ENCODE results near the gene RTN4RL1.

RTN4RL1 gene

DNA sequence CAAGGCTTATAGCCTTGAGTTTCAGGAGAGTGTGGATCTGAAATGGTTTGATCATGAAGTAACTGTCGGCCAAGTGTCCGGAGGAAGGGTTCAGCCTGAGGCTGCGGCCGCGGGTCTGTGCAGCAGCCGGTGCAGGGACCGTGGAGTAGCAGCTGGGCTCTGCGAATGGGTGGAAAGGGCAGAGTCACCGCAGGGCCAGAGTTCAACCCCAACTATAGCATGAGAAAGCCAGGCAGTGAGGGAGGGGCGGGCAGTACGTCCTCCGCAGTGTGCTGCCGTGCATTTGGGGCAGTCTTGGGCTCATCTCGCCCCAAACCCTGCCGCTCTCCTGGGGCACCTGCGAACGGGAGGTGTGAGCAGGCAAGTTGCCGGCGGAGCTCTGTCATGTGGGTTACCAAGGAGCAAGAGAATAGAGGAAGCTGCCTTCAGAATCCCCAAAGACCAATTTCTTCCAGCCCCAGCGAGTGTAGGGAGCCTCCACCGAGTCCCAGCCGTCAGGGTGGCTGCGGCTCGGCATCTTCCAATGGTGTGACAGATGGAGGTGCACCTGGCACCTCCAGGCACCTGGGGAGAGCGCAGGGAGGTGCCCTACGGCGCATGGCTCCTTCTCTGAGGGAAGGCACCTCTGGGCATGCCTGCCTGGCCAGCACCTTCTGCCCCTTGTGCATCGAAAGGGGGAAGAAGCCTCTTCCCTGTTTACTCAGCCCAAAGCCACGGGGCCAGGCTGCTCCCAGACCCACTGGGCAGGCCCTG lies 108.0 kb downstream of the RTN4RL1 start:
- no peak for DNase-seq (ENCODE audit: extremely low read depth, low read depth)
- no peak overlapping the region for H3K4me3 ChIP-seq (replicated peaks; ENCODE audit: low read depth, low read length)
- TF ChIP-seq, protein P1, sequence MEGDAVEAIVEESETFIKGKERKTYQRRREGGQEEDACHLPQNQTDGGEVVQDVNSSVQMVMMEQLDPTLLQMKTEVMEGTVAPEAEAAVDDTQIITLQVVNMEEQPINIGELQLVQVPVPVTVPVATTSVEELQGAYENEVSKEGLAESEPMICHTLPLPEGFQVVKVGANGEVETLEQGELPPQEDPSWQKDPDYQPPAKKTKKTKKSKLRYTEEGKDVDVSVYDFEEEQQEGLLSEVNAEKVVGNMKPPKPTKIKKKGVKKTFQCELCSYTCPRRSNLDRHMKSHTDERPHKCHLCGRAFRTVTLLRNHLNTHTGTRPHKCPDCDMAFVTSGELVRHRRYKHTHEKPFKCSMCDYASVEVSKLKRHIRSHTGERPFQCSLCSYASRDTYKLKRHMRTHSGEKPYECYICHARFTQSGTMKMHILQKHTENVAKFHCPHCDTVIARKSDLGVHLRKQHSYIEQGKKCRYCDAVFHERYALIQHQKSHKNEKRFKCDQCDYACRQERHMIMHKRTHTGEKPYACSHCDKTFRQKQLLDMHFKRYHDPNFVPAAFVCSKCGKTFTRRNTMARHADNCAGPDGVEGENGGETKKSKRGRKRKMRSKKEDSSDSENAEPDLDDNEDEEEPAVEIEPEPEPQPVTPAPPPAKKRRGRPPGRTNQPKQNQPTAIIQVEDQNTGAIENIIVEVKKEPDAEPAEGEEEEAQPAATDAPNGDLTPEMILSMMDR (IDR thresholded peaks at IDR 0.05; ENCODE audit: low read depth, low read length, missing control alignments), result no peak

DNA sequence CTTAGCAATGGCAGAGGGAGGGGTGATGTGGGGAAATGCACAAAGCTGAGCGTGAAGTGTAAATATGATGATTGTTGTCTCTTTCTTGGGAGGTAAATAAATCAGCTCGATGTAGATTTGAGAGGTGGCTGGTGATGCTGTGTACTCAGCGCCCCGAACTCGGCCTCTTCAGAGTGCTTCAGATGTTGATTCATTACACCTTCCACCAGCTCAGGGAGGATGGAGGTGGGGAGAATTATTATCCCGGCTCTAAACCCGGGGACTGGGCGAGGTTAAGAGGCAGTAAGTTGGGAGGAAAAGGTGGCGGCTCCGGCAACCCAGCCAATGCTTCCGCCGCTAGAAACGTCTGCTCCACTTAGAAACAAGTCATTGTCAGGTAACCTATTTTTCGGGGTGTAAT lies 108.8 kb downstream of the RTN4RL1 start:
- no peak overlapping the region for H3K4me3 ChIP-seq (replicated peaks; ENCODE audit: low read depth, low read length)
- no peak for DNase-seq (ENCODE audit: extremely low read depth, low read depth)
- TF ChIP-seq, protein P1 (IDR thresholded peaks at IDR 0.05; ENCODE audit: low read depth, low read length, missing control alignments), result no peak

- no peak for DNase-seq (ENCODE audit: extremely low read depth, low read depth)
- H3K4me3 ChIP-seq (replicated peaks; ENCODE audit: low read depth, low read length), result no peak overlapping the region
- TF ChIP-seq, protein P1 (IDR thresholded peaks at IDR 0.05; ENCODE audit: low read depth, low read length, missing control alignments), result no peak
Observed at GRCh38 chr17:1915889-1916288, 109.2 kb downstream of the RTN4RL1 start.

DNA sequence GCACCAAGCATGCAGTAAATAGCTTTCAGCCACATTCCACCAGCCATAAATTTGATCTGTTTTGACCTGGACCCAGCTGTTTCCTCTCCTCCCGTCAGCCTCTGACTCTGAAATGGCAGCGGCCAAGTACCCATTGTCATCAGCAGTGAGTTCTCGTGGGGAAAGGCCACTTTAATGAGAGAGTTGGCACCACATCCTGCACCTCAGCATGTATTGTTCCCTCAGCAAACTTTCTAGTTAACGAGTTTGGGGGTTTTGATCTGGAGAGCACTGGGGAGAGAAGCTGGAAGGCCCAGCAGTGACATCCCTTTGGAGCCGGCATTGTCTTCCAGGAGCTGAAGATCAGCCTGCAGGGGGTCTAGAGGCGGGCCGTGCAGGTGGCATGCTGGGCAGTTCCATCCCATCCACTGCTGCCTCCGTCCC lies 110.5 kb downstream of the RTN4RL1 start:
- DNase-seq (ENCODE audit: extremely low read depth, low read depth), result no peak
- TF ChIP-seq, protein P1 (IDR thresholded peaks at IDR 0.05; ENCODE audit: low read depth, low read length, missing control alignments), result no peak
- H3K4me3 ChIP-seq (replicated peaks; ENCODE audit: low read depth, low read length), result no peak overlapping the region

DNA sequence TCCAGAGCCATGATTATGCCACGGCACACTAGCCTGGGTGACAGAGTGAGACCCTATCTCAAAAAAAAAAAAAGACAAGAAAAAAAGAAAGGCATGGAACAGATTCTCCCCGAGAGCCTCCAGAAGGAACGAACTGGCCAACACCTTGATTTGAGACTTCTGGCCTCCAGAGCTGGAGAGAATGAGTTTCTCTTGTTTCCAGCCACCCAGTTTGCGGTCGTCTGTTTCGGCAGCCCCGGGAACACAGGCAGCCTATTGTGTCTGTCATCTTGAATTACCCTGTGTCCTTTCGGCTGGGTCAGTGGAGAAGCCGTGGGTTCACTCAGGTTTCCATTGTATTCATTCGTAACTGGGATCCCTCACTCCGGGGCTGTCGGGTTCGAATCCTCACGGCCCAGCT lies 111.4 kb downstream of the RTN4RL1 start:
- TF ChIP-seq, protein P1 (IDR thresholded peaks at IDR 0.05; ENCODE audit: low read depth, low read length, missing control alignments), result no peak
- H3K4me3 ChIP-seq (replicated peaks; ENCODE audit: low read depth, low read length), result no peak overlapping the region
- DNase-seq (ENCODE audit: extremely low read depth, low read depth), result no peak

DNA sequence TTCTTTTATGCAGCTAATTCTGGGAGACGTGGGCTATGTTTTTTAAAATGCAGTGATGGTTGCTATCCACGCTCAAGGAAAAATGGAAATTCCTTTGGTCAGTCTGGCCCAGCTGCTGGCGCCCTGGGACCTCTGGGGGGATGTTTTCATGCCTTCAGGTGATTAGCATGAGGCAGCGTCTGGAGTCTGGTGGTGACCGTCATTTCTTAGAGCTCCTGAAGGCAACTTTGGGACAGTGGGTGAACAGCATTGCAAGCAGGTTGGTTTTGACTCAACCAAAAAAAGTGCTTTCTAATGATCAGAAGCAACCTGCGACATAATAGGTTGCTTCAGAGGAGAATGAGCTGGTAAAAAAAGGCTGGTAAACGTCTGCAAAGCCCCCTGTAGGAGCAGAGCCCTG lies 113.0 kb downstream of the RTN4RL1 start:
- TF ChIP-seq, protein P1 (IDR thresholded peaks at IDR 0.05; ENCODE audit: low read depth, low read length, missing control alignments), result no peak
- no peak overlapping the region for H3K4me3 ChIP-seq (replicated peaks; ENCODE audit: low read depth, low read length)
- no peak for DNase-seq (ENCODE audit: extremely low read depth, low read depth)

DNA sequence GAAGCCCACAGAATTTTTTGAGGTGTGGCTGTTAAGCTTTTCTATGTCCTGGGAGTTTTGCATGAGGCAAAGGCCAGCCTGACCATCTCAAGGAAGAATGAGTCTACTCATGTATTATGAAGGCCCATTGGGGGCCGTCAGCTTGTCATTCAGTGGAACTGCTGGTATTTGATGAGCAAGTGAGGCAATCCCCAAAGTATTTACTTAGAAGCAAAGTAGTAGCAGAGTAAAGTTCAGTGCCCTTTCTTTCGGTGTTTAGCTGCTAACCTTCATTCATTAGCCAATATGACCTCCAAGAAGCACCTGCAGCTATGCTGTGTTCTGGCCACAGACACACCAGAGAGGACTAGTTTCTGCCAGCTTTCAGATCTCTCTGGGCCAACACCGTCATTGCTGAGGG lies 115.1 kb downstream of the RTN4RL1 start:
- H3K4me3 ChIP-seq (replicated peaks; ENCODE audit: low read depth, low read length), result no peak overlapping the region
- TF ChIP-seq, protein P1 (IDR thresholded peaks at IDR 0.05; ENCODE audit: low read depth, low read length, missing control alignments), result no peak
- no peak for DNase-seq (ENCODE audit: extremely low read depth, low read depth)
